OCI-LY7 (cell line): ENCODE measurements around the gene FRAT1. TPM values are rescaled to one million over a fixed set of nuclear protein-coding genes. Genes with fewer than 3 reads are reported as not detected.

Source experiments
- BruUV-seq: library from RNA; stranded (reverse); fragments of 400-500 nt; replicated peaks from 2 replicates; lab custom pipeline; 2021; lab: Mats Ljungman, UMichigan
- CTCF ChIA-PET: fragments of 300-600 bp; sonication (Branson Sonifier 250); formaldehyde crosslinking; loops from one replicate; lab custom pipeline; 2022; ENCODE audit warnings: antibody characterized with exemption; ENCODE audit not compliant: unreplicated experiment; lab: Charles Lee
- POLR2A ChIA-PET: fragments of 300-600 bp; sonication (Branson Sonifier 250); formaldehyde crosslinking; loops from one replicate; lab custom pipeline; 2022; ENCODE audit warnings: antibody characterized with exemption; lab: Charles Lee
- DNase-seq: peaks from one replicate; pipeline ENCODE4 v3.0.0-alpha.2; 2015; ENCODE audit warnings: low spot score
- H2AFZ ChIP-seq: fragments of 200-600 bp; sonication (generic), shearing (Covaris generic); 2 replicates; pipeline ENCODE4 v1.6.1; 2014; ENCODE audit warnings: mild to moderate bottlenecking, antibody characterized with exemption, low read length, moderate library complexity
- H3K27ac ChIP-seq: fragments of 200-600 bp; sonication (generic); 2 replicates; pipeline ENCODE4 v1.5.1; 2014; ENCODE audit warnings: mixed run types, low read depth, mild to moderate bottlenecking, moderate library complexity, low read length, inconsistent platforms; ENCODE audit not compliant: poor library complexity, severe bottlenecking
- H3K36me3 ChIP-seq: fragments of 200-600 bp; sonication (generic); 2 replicates; pipeline ENCODE4 v1.6.1; 2014; ENCODE audit warnings: mild to moderate bottlenecking, antibody characterized with exemption, low read length, moderate library complexity, mixed read lengths; ENCODE audit not compliant: insufficient read depth
- H3K4me1 ChIP-seq: fragments of 200-600 bp; sonication (generic); 2 replicates; pipeline ENCODE4 v1.5.1; 2014; ENCODE audit warnings: mild to moderate bottlenecking, low read length; ENCODE audit not compliant: insufficient read depth, poor library complexity, severe bottlenecking
- H3K4me2 ChIP-seq: fragments of 200-600 bp; sonication (generic); 2 replicates; pipeline ENCODE4 v1.6.1; 2014; ENCODE audit warnings: mild to moderate bottlenecking, low read length
- H3K4me3 ChIP-seq: fragments of 200-600 bp; sonication (generic); 2 replicates; pipeline ENCODE4 v1.5.1; 2014; ENCODE audit warnings: mild to moderate bottlenecking, low read depth, low read length; ENCODE audit not compliant: poor library complexity, severe bottlenecking
- H3K79me2 ChIP-seq: fragments of 200-600 bp; sonication (generic); 2 replicates; pipeline ENCODE4 v1.6.1; 2016; ENCODE audit warnings: low read depth, mild to moderate bottlenecking, low read length, moderate library complexity, mixed read lengths; ENCODE audit not compliant: insufficient read depth
- H3K9me2 ChIP-seq: fragments of 200-600 bp; sonication (generic); 2 replicates; pipeline ENCODE4 v1.6.1; 2016; ENCODE audit warnings: mild to moderate bottlenecking, low read length, mixed read lengths; ENCODE audit not compliant: insufficient read depth
- H3K9me3 ChIP-seq: fragments of 200-600 bp; sonication (generic); 2 replicates; pipeline ENCODE4 v1.6.1; 2014; ENCODE audit warnings: mild to moderate bottlenecking, mixed run types, low read length, mixed read lengths
- H4K20me1 ChIP-seq: fragments of 200-600 bp; sonication (generic); 2 replicates; pipeline ENCODE4 v1.6.1; 2014; ENCODE audit warnings: mild to moderate bottlenecking, antibody characterized with exemption, low read length, moderate library complexity, mixed read lengths; ENCODE audit not compliant: insufficient read depth
- CTCF ChIP-seq: fragments of 200-600 bp; sonication (generic); conservative IDR thresholded peaks from 2 replicates; pipeline ENCODE4 v1.5.1; 2014; ENCODE audit warnings: mild to moderate bottlenecking, antibody characterized with exemption, low read length, moderate library complexity, mixed read lengths
- EZH2phosphoT487 ChIP-seq: fragments of 200-600 bp; sonication (generic); IDR thresholded peaks from 2 replicates; pipeline ENCODE4 v1.6.1; 2018; ENCODE audit warnings: low read depth, borderline replicate concordance, mild to moderate bottlenecking, mixed run types, antibody characterized with exemption, low read length, moderate library complexity, mixed read lengths
- intact Hi-C: fragments of 100-400 bp; cut with micrococcal nuclease; formaldehyde crosslinking; loops from one replicate; pipeline ENCODE4 v1.10.0; 2022; ENCODE audit not compliant: unreplicated experiment
- total RNA-seq, 2 experiments: library from RNA; depleted of rRNA in 1 of 2; stranded (reverse); fragments of >200 nt in 1 of 2; shearing (Covaris generic) in 1 of 2; gene quantifications; 2 replicates each; pipeline ENCODE4 v1.2.3, GENCODE V29; 2014 to 2022

FRAT1 gene
- total RNA-seq, 2 experiments from 2014 or later, result 7.0 to 12.2 TPM

GRCh38 chr10:97361537-97361901, 42.4 kb downstream of the FRAT1 start:
- no peak for TF ChIP-seq CTCF
- no peak for TF ChIP-seq EZH2phosphoT487

GRCh38 chr10:97362310-97363033, 43.4 kb downstream of the FRAT1 start:
- Histone ChIP-seq H3K4me2 (no peak overlapping the region), H3K79me2 (no peaks in the 10 kb centered on the region), H3K9me2 (no peaks in the 10 kb centered on the region), H3K4me1 (peaks cover 13% of the 10 kb centered on the region), H3K9me3 (no peaks in the 10 kb centered on the region), H2AFZ (no peak overlapping the region), H3K36me3 (peaks cover 62% of the 10 kb centered on the region), H3K27ac (no peak overlapping the region), H3K4me3 (no peak overlapping the region), H4K20me1 (no peaks in the 10 kb centered on the region)
- POLR2A ChIA-PET, result interaction anchor here (0.6 kb wide), 1 partner anchor 79 kb away, joined by 3 read pairs; no protein-coding TSS in a partner anchor
- intact Hi-C loops, result no loop called here
- no TSS peak for BruUV-seq
- TF ChIP-seq EZH2phosphoT487 (no peak), CTCF (no peak)
- no peak for DNase-seq
- CTCF ChIA-PET, result no interaction called here

More at GRCh38 chr10:97361537-97361901, 42.4 kb downstream of the FRAT1 start:
- H2AFZ ChIP-seq, result no peak overlapping the region
- CTCF ChIA-PET, result no interaction called here
- intact Hi-C loops, result no loop called here
- no peak overlapping the region for H3K27ac ChIP-seq
- H4K20me1 ChIP-seq, result no peaks in the 10 kb centered on the region
- H3K9me3 ChIP-seq, result no peaks in the 10 kb centered on the region
- H3K4me2 ChIP-seq, result no peak overlapping the region
- POLR2A ChIA-PET, result no interaction called here
- H3K9me2 ChIP-seq, result no peaks in the 10 kb centered on the region
- H3K36me3 ChIP-seq, result peaks cover 63% of the 10 kb centered on the region
- no peak for DNase-seq
- H3K79me2 ChIP-seq, result no peaks in the 10 kb centered on the region
- H3K4me1 ChIP-seq, result peaks cover 18% of the 10 kb centered on the region
- BruUV-seq, result no TSS peak
- no peak overlapping the region for H3K4me3 ChIP-seq

GRCh38 chr10:97363071-97363470, 44.0 kb downstream of the FRAT1 start:
- peaks cover 63% of the 10 kb centered on the region for H3K36me3 ChIP-seq
- H3K79me2 ChIP-seq, result no peaks in the 10 kb centered on the region
- H3K27ac ChIP-seq, result no peak overlapping the region
- no peak overlapping the region for H3K4me3 ChIP-seq
- H3K9me3 ChIP-seq, result no peaks in the 10 kb centered on the region
- H3K9me2 ChIP-seq, result no peaks in the 10 kb centered on the region
- intact Hi-C loops, result no loop called here
- TF ChIP-seq EZH2phosphoT487, result no peak
- no peak for TF ChIP-seq CTCF
- no peak for DNase-seq
- H4K20me1 ChIP-seq, result no peaks in the 10 kb centered on the region
- no peak overlapping the region for H3K4me2 ChIP-seq
- ChIA-PET POLR2A (interaction anchor here (0.6 kb wide), 1 partner anchor 79 kb away, joined by 3 read pairs; no protein-coding TSS in a partner anchor), CTCF (no interaction called here)
- BruUV-seq, result no TSS peak
- H3K4me1 ChIP-seq, result peaks cover 13% of the 10 kb centered on the region
- H2AFZ ChIP-seq, result no peak overlapping the region
